B cell (primary cell): ENCODE data around the gene HSDL2. TPM values are rescaled to one million over a fixed set of nuclear protein-coding genes. Genes with fewer than 3 reads are reported as not detected.

Experiments
- ATAC-seq: fragments of 200-7000 bp; cut with Tn5 transposase; one replicate; pipeline ENCODE4 v1.10.0; 2021; ENCODE audit warnings: low read depth, mild to moderate bottlenecking, moderate number of reproducible peaks, moderate library complexity
- CTCF ChIA-PET: fragments of 350-600 bp; sonication (Branson Sonifier 250); formaldehyde crosslinking; loops from one replicate; lab custom pipeline; 2021; ENCODE audit warnings: antibody characterized with exemption, inconsistent platforms; lab: Charles Lee
- POLR2A ChIA-PET: fragments of 350-600 bp; sonication (Branson Sonifier 250); formaldehyde crosslinking; loops from one replicate; lab custom pipeline; 2021; ENCODE audit warnings: antibody characterized with exemption; lab: Charles Lee
- DNase-seq: peaks from one replicate; pipeline ENCODE4 v3.0.0; 2013
- H2AFZ ChIP-seq: 2 replicates; pipeline ENCODE4 v1.6.1; 2012; ENCODE audit warnings: mild to moderate bottlenecking, low read depth, low read length; ENCODE audit not compliant: insufficient read depth, poor library complexity, severe bottlenecking
- H3K27ac ChIP-seq, 2 donors: 1 replicate in 1 of 2; 2 replicates in 1 of 2; pipeline ENCODE4 v1.5.1; 2012 to 2013; ENCODE audit warnings: low read length in 2 of 2, mild to moderate bottlenecking in 2 of 2, moderate library complexity in 1 of 2
- H3K27me3 ChIP-seq, 4 experiments: fragments of 200-600 bp in 1 of 4; sonication (generic) in 1 of 4; replicated peaks in 1 of 4; 1 replicate in 2 of 4; 2 replicates in 2 of 4; pipeline versions ENCODE4 v1.6.1 to v1.7.0; 2013 to 2016; ENCODE audit warnings: low read length in 3 of 4, mild to moderate bottlenecking in 2 of 4, mixed read lengths in 1 of 4, moderate library complexity in 1 of 4; ENCODE audit not compliant: insufficient read depth in 4 of 4, control insufficient read depth in 3 of 4; ENCODE audit errors: control extremely low read depth in 1 of 4
- H3K36me3 ChIP-seq, 2 experiments: replicated peaks in 1 of 2; 1 replicate in 1 of 2; 2 replicates in 1 of 2; pipeline versions ENCODE4 v1.6.1 to v1.7.1; 2013; ENCODE audit warnings: low read length in 1 of 2; ENCODE audit not compliant: insufficient read depth in 2 of 2, control insufficient read depth in 1 of 2; ENCODE audit errors: control extremely low read depth in 1 of 2, extremely low read depth in 1 of 2
- H3K4me1 ChIP-seq, 2 donors: fragments of 200-600 bp in 1 of 2; sonication (generic) in 1 of 2; 1 replicate in 1 of 2; 2 replicates in 1 of 2; pipeline versions ENCODE4 v1.5.1 to v1.6.1; 2013 to 2017; ENCODE audit warnings: low read length in 2 of 2; ENCODE audit not compliant: control insufficient read depth in 2 of 2, insufficient read depth in 2 of 2
- H3K4me2 ChIP-seq: replicated peaks from 2 replicates; pipeline ENCODE3; 2012; ENCODE audit warnings: mild to moderate bottlenecking, low read depth, low read length; ENCODE audit not compliant: poor library complexity, severe bottlenecking
- H3K4me3 ChIP-seq, 5 experiments: fragments of 200-600 bp in 1 of 5; sonication (generic) in 1 of 5; 1 replicate in 3 of 5; 2 replicates in 2 of 5; pipeline versions ENCODE4 v1.5.1 to v1.7.0; 2011 to 2016; ENCODE audit warnings: low read length in 4 of 5, mild to moderate bottlenecking in 4 of 5, low read depth in 2 of 5, control low read depth in 1 of 5, moderate library complexity in 1 of 5; ENCODE audit not compliant: insufficient read depth in 1 of 5; ENCODE audit errors: control extremely low read depth in 1 of 5, extremely low read depth in 1 of 5
- H3K79me2 ChIP-seq: fragments of 200-600 bp; sonication (generic); one replicate; pipeline ENCODE4 v1.6.0; 2016; ENCODE audit warnings: low read length; ENCODE audit not compliant: control insufficient read depth, insufficient read depth
- H3K9ac ChIP-seq: fragments of 200-600 bp; sonication (generic); 2 replicates; pipeline ENCODE4 v1.6.1; 2017; ENCODE audit warnings: mild to moderate bottlenecking, low read length, moderate library complexity
- H3K9me3 ChIP-seq, 3 donors: one replicate each; pipeline versions ENCODE4 v1.6.1 to v1.7.1; 2013; ENCODE audit warnings: low read length in 2 of 3; ENCODE audit not compliant: control insufficient read depth in 2 of 3, insufficient read depth in 1 of 3; ENCODE audit errors: control extremely low read depth in 1 of 3
- H4K20me1 ChIP-seq: 2 replicates; pipeline ENCODE4 v1.6.0; 2012; ENCODE audit warnings: mild to moderate bottlenecking, low read length; ENCODE audit not compliant: insufficient read depth, control insufficient read depth, poor library complexity, severe bottlenecking
- H3K27ac Mint-ChIP-seq: one replicate; pipeline ENCODE4 v1.8.0; 2021; ENCODE audit warnings: mixed read lengths
- H3K27me3 Mint-ChIP-seq: one replicate; pipeline ENCODE4 v1.8.0; 2021; ENCODE audit warnings: mixed read lengths
- H3K4me1 Mint-ChIP-seq: one replicate; pipeline ENCODE4 v1.8.0; 2021; ENCODE audit warnings: mixed read lengths
- H3K4me3 Mint-ChIP-seq: one replicate; pipeline ENCODE4 v1.8.0; 2021; ENCODE audit warnings: mixed read lengths
- H3K9me3 Mint-ChIP-seq: one replicate; pipeline ENCODE4 v1.8.0; 2022; ENCODE audit warnings: mixed read lengths; ENCODE audit not compliant: insufficient read depth
- CTCF ChIP-seq: fragments of 200-600 bp; IDR thresholded peaks from one replicate; pipeline ENCODE4 v1.8.0; 2022; ENCODE audit warnings: antibody characterized with exemption, mild to moderate bottlenecking
- EZH2 ChIP-seq: IDR thresholded peaks from 2 replicates; pipeline ENCODE4 v1.6.1; 2012; ENCODE audit warnings: borderline replicate concordance, low read depth, mild to moderate bottlenecking, moderate library complexity, low read length; ENCODE audit not compliant: insufficient read depth, poor library complexity, severe bottlenecking
- WGBS: methylation state at CpG from one replicate; pipeline ENCODE4 v1.1.5; 2013; ENCODE audit warnings: missing lambda C conversion rate; ENCODE audit not compliant: insufficient coverage; 5-methylcytosine and 5-hydroxymethylcytosine counted together
- intact Hi-C: fragments of 100-400 bp; cut with micrococcal nuclease; formaldehyde crosslinking; loops from one replicate; pipeline ENCODE4 v1.10.0; 2022
- polyA plus RNA-seq: library from polyadenylated mRNA; depleted of rRNA; stranded (reverse); fragments of >200 nt; gene quantifications from 2 replicates; pipeline ENCODE4 v1.2.3, GENCODE V29; 2012
- total RNA-seq, 2 donors: library from RNA; stranded (reverse); fragments of 120-200 nt in 1 of 2; gene quantifications; 1 replicate in 1 of 2; 2 replicates in 1 of 2; pipeline versions ENCODE4 v1.2.3 to v1.2.4, GENCODE V29; 2013 to 2022

Gene HSDL2
- total and polyA plus RNA-seq, 2 donors (not counting 1 experiment from before 2014, with no cell fraction given): 5.8 to 11.7 TPM

- H3K4me1 Mint-ChIP-seq: peaks cover 5% of the 10 kb centered on the region
- no peak for DNase-seq
- Histone ChIP-seq H3K36me3 (no peaks in the 10 kb centered on the region), H3K9me3 (no peaks in the 10 kb centered on the region), H3K4me3 (no peak overlapping the region), H4K20me1 (no peaks in the 10 kb centered on the region), H3K27ac (no peak overlapping the region), H3K79me2 (no peaks in the 10 kb centered on the region), H3K4me1 (peaks cover 4% of the 10 kb centered on the region in 2 donors), H3K27me3 (no peaks in the 10 kb centered on the region), H2AFZ (no peak overlapping the region), H3K9ac (no peak overlapping the region), H3K4me2 (no peak overlapping the region)
- WGBS: 92% methylated on average over 3 of the region's 3 CpGs
- H3K9me3 Mint-ChIP-seq: no peaks in the 10 kb centered on the region
- TF ChIP-seq EZH2 (no peak), CTCF (no peak)
- no peak for ATAC-seq
- intact Hi-C loops: loop anchor here (10.0 kb wide), 1 partner anchor 414 kb away; no protein-coding TSS in a partner anchor
- H3K27me3 Mint-ChIP-seq: no peaks in the 10 kb centered on the region
- H3K4me3 Mint-ChIP-seq: no peak overlapping the region
- no peak overlapping the region for H3K27ac Mint-ChIP-seq
- CTCF ChIA-PET: no interaction called here
- POLR2A ChIA-PET: interaction anchor here (0.7 kb wide), 1 partner anchor 126 kb away, joined by 3 read pairs; no protein-coding TSS in a partner anchor
Observed at GRCh38 chr9:112338561-112338960, 41.3 kb upstream of the HSDL2 start.

GRCh38 chr9:112339886-112340285, 40.0 kb upstream of the HSDL2 start:
- no CpG with 5 or more reads among the region's 3 CpGs for WGBS
- DNase-seq (no peak), ATAC-seq (no peak)
- POLR2A ChIA-PET: no interaction called here
- Mint-ChIP-seq H3K4me3 (no peak overlapping the region), H3K9me3 (no peaks in the 10 kb centered on the region), H3K4me1 (no peaks in the 10 kb centered on the region), H3K27me3 (no peaks in the 10 kb centered on the region), H3K27ac (no peak overlapping the region)
- Histone ChIP-seq H3K9me3 (no peaks in the 10 kb centered on the region), H3K4me2 (no peak overlapping the region), H3K4me3 (no peak overlapping the region), H3K4me1 (no peaks in the 10 kb centered on the region), H3K79me2 (no peaks in the 10 kb centered on the region), H3K9ac (no peak overlapping the region), H2AFZ (no peak overlapping the region), H3K27me3 (no peaks in the 10 kb centered on the region), H4K20me1 (no peaks in the 10 kb centered on the region), H3K27ac (no peak overlapping the region), H3K36me3 (no peaks in the 10 kb centered on the region)
- TF ChIP-seq CTCF (no peak), EZH2 (no peak)
- intact Hi-C loops: loop anchor here (10.0 kb wide), 1 partner anchor 415 kb away; no protein-coding TSS in a partner anchor
- CTCF ChIA-PET: no interaction called here
